Naive thymus-derived CD8-positive, alpha-beta T cell (primary cell): ENCODE data around the gene PIM3. TPM values are rescaled to one million over a fixed set of nuclear protein-coding genes. Genes with fewer than 3 reads are reported as not detected.

Experiments used
- ATAC-seq, 2 donors: fragments of 150-1000 bp; cut with Tn5 transposase in 1 of 2; sonication (Bioruptor Pico), chemical (Tn5 transposase) in 1 of 2; 1 replicate in 1 of 2; 2 replicates in 1 of 2; pipeline ENCODE4 v1.10.0; 2021; ENCODE audit warnings: mild to moderate bottlenecking in 2 of 2, moderate library complexity in 2 of 2
- POLR2A ChIA-PET: fragments of 350-600 bp; sonication (Branson Sonifier 250); formaldehyde crosslinking; loops from one replicate; lab custom pipeline; 2021; ENCODE audit warnings: antibody characterized with exemption; lab: Charles Lee
- DNase-seq, 10 donors: peaks; one replicate each; pipeline versions ENCODE4 v3.0.0 to v3.0.0-alpha.2; 2020 to 2022
- H3K27ac Mint-ChIP-seq, 10 donors: one replicate each; pipeline ENCODE4 v1.8.0; 2020 to 2022; ENCODE audit warnings: mild to moderate bottlenecking in 10 of 10, mixed read lengths in 10 of 10, moderate library complexity in 4 of 10, inconsistent platforms in 1 of 10
- H3K27me3 Mint-ChIP-seq, 5 donors: one replicate each; pipeline ENCODE4 v1.8.0; 2021 to 2022; ENCODE audit warnings: mixed read lengths in 5 of 5
- H3K36me3 Mint-ChIP-seq, 3 donors: one replicate each; pipeline ENCODE4 v1.8.0; 2020 to 2022; ENCODE audit warnings: mixed read lengths in 3 of 3, mild to moderate bottlenecking in 2 of 3, inconsistent platforms in 1 of 3
- H3K4me1 Mint-ChIP-seq, 4 donors: one replicate each; pipeline ENCODE4 v1.8.0; 2021 to 2022; ENCODE audit warnings: mixed read lengths in 4 of 4
- H3K4me3 Mint-ChIP-seq, 10 donors: one replicate each; pipeline ENCODE4 v1.8.0; 2020 to 2022; ENCODE audit warnings: mild to moderate bottlenecking in 10 of 10, mixed read lengths in 10 of 10, moderate library complexity in 6 of 10, inconsistent platforms in 1 of 10
- H3K9me3 Mint-ChIP-seq, 9 donors: one replicate each; pipeline ENCODE4 v1.8.0; 2020 to 2022; ENCODE audit warnings: mixed read lengths in 9 of 9, mild to moderate bottlenecking in 3 of 9, inconsistent platforms in 1 of 9, moderate library complexity in 1 of 9
- polyA plus RNA-seq, 3 donors: library from polyadenylated mRNA; unstranded; fragments of 300-500 nt; fragmentation: Illumina TruSeq; gene quantifications; one replicate each; pipeline ENCODE4 v1.2.3, GENCODE V29; 2021
- total RNA-seq, 8 experiments: library from RNA in 2 of 8; stranded (reverse) in 2 of 8; gene quantifications; one replicate each; pipeline ENCODE4 v1.2.3 and lab custom pipeline; 2021 to 2026

The PIM3 gene
- total RNA-seq (10 to 100 TPM; 42.0 to 44.0 TPM), polyA plus RNA-seq (10 to 100 TPM; 12.4 to 26.0 (median 13.6) TPM), total RNA-seq (lab: John Stamatoyannopoulos, UW) (73.8 to 450 (median 151) reads per million in 6 experiments)

- Mint-ChIP-seq H3K9me3 (no peaks in the 10 kb centered on the region), H3K4me1 (peaks cover 16 to 41% (median 29%) of the 10 kb centered on the region in 4 donors), H3K4me3 (peak within 1 kb of the TSS; percentile 83 to 93 (median 90)), H3K27ac (peak within 1 kb of the TSS; percentile 77 to 98 (median 91)), H3K36me3 (peaks cover 0 to 21% (median 2%) of the 10 kb centered on the region in 3 donors), H3K27me3 (no peaks in the 10 kb centered on the region)
- DNase-seq (peak; percentile 85 to 95 (median 90)), ATAC-seq (peak; percentile 67 to 75)
- POLR2A ChIA-PET: interaction anchor here (0.6 to 6.2 kb wide), 19 partner anchors 8 to 661 kb away, joined by 3 to 74 read pairs (median 5); no protein-coding TSS in a partner anchor
These were observed at the start of gene PIM3 for GRCh38 chr22:49960159-49961004. TSS of gene PIM3 (plus strand) at chr22:49960772. CDS start at chr22:49960948, 176 bp downstream.

- no peaks in the 10 kb centered on the region for H3K9me3 Mint-ChIP-seq
- POLR2A ChIA-PET: interaction anchor here (0.9 kb wide), 1 partner anchor 13 kb away, joined by 3 read pairs; no protein-coding TSS in a partner anchor
- no peak for DNase-seq
- no peaks in the 10 kb centered on the region for H3K27me3 Mint-ChIP-seq
- no peak for ATAC-seq
- peaks cover 11 to 21% (median 16%) of the 10 kb centered on the region in 4 donors for H3K4me1 Mint-ChIP-seq
- peak overlapping the region in 1 of 10 donors; percentile 34 for H3K27ac Mint-ChIP-seq
- H3K4me3 Mint-ChIP-seq: no peak overlapping the region
- H3K36me3 Mint-ChIP-seq: peaks cover 0 to 50% (median 3%) of the 10 kb centered on the region in 3 donors
These were observed 48.5 kb upstream of the PIM3 start for GRCh38 chr22:49911881-49912625.

GRCh38 chr22:49913026-49913425, 47.5 kb upstream of the PIM3 start:
- Mint-ChIP-seq H3K27ac (peak overlapping the region in 1 of 10 donors; percentile 38), H3K4me1 (peaks cover 4 to 21% (median 18%) of the 10 kb centered on the region in 4 donors), H3K9me3 (no peaks in the 10 kb centered on the region), H3K36me3 (peaks cover 0 to 43% (median 0%) of the 10 kb centered on the region in 3 donors), H3K27me3 (no peaks in the 10 kb centered on the region), H3K4me3 (peak overlapping the region in 1 of 10 donors; percentile 45)
- ATAC-seq (no peak), DNase-seq (no peak)
- POLR2A ChIA-PET: no interaction called here

GRCh38 chr22:49913446-49913845, 47.1 kb upstream of the PIM3 start:
- Mint-ChIP-seq H3K36me3 (peaks cover 0 to 39% (median 0%) of the 10 kb centered on the region in 3 donors), H3K27ac (no peak overlapping the region), H3K27me3 (no peaks in the 10 kb centered on the region), H3K9me3 (no peaks in the 10 kb centered on the region), H3K4me3 (no peak overlapping the region), H3K4me1 (peaks cover 4 to 21% (median 18%) of the 10 kb centered on the region in 4 donors)
- ATAC-seq (no peak), DNase-seq (no peak)
- POLR2A ChIA-PET: no interaction called here

GRCh38 chr22:49914256-49914655, 46.3 kb upstream of the PIM3 start:
- H3K9me3 Mint-ChIP-seq: no peaks in the 10 kb centered on the region
- peaks cover 4 to 23% (median 19%) of the 10 kb centered on the region in 4 donors for H3K4me1 Mint-ChIP-seq
- peak overlapping the region in 2 of 10 donors; percentile 10 to 63 for H3K4me3 Mint-ChIP-seq
- POLR2A ChIA-PET: interaction anchor here (0.7 kb wide), 1 partner anchor 131 kb away, joined by 3 read pairs; no protein-coding TSS in a partner anchor
- peaks cover 0 to 30% (median 0%) of the 10 kb centered on the region in 3 donors for H3K36me3 Mint-ChIP-seq
- no peak for ATAC-seq
- peak overlapping the region in 1 of 10 donors; percentile 57 for H3K27ac Mint-ChIP-seq
- no peak for DNase-seq
- no peaks in the 10 kb centered on the region for H3K27me3 Mint-ChIP-seq

GRCh38 chr22:49915610-49916009, 45.0 kb upstream of the PIM3 start:
- POLR2A ChIA-PET: no interaction called here
- peaks cover 0 to 23% (median 0%) of the 10 kb centered on the region in 3 donors for H3K36me3 Mint-ChIP-seq
- no peaks in the 10 kb centered on the region for H3K27me3 Mint-ChIP-seq
- H3K27ac Mint-ChIP-seq: no peak overlapping the region
- H3K9me3 Mint-ChIP-seq: no peaks in the 10 kb centered on the region
- DNase-seq (no peak), ATAC-seq (no peak)
- H3K4me3 Mint-ChIP-seq: peak overlapping the region in 4 of 10 donors; percentile 10 to 66 (median 33)
- H3K4me1 Mint-ChIP-seq: peaks cover 3 to 35% (median 30%) of the 10 kb centered on the region in 4 donors

GRCh38 chr22:49916831-49917230, 43.7 kb upstream of the PIM3 start:
- H3K9me3 Mint-ChIP-seq: no peaks in the 10 kb centered on the region
- H3K27ac Mint-ChIP-seq: peak overlapping the region in 5 of 10 donors; percentile 27 to 95 (median 68)
- ATAC-seq (no peak), DNase-seq (no peak)
- H3K27me3 Mint-ChIP-seq: no peaks in the 10 kb centered on the region
- H3K36me3 Mint-ChIP-seq: peaks cover 0 to 25% (median 0%) of the 10 kb centered on the region in 3 donors
- H3K4me3 Mint-ChIP-seq: peak overlapping the region; percentile 83 to 96 (median 88)
- POLR2A ChIA-PET: interaction anchor here (1.0 to 1.3 kb wide), 3 partner anchors 9 to 65 kb away, joined by 3 to 5 read pairs (median 4); partner anchors contain the start of gene ZBED4
- peaks cover 2 to 38% (median 30%) of the 10 kb centered on the region in 4 donors for H3K4me1 Mint-ChIP-seq

- Mint-ChIP-seq H3K9me3 (no peaks in the 10 kb centered on the region), H3K36me3 (peaks cover 0 to 15% (median 0%) of the 10 kb centered on the region in 3 donors), H3K27ac (peak within 1 kb of the TSS; percentile 57 to 95 (median 92)), H3K4me3 (peak within 1 kb of the TSS; percentile 83 to 96 (median 88)), H3K27me3 (no peaks in the 10 kb centered on the region), H3K4me1 (peaks cover 2 to 40% (median 31%) of the 10 kb centered on the region in 4 donors)
- POLR2A ChIA-PET: interaction anchor here (0.6 to 1.3 kb wide), 10 partner anchors 14 to 150 kb away, joined by 3 to 5 read pairs (median 3); partner anchors contain the start of gene ZBED4
- ATAC-seq (peak; percentile 97 to 98), DNase-seq (peak; percentile 93 to 98 (median 96))
These were observed 42.3 kb upstream of the PIM3 start, which contains the start of the genes ALG12 and CRELD2 for GRCh38 chr22:49917974-49918910. TSS of gene ALG12 (minus strand) at chr22:49918438. CDS start at chr22:49913765, 4,673 bp downstream. TSS of gene CRELD2 (plus strand) at chr22:49918634. CDS start at chr22:49918770, 136 bp downstream.

GRCh38 chr22:49918911-49919881, 41.4 kb upstream of the PIM3 start:
- DNase-seq: no peak
- ATAC-seq: no peak
- peak overlapping the region; percentile 65 to 88 (median 79) for H3K4me3 Mint-ChIP-seq
- peaks cover 0 to 44% (median 33%) of the 10 kb centered on the region in 4 donors for H3K4me1 Mint-ChIP-seq
- POLR2A ChIA-PET: interaction anchor here (1.2 to 1.3 kb wide), 5 partner anchors 13 to 151 kb away, joined by 3 to 5 read pairs (median 3); no protein-coding TSS in a partner anchor
- no peaks in the 10 kb centered on the region for H3K9me3 Mint-ChIP-seq
- peak overlapping the region in 8 of 10 donors; percentile 44 to 87 (median 76) for H3K27ac Mint-ChIP-seq
- H3K27me3 Mint-ChIP-seq: no peaks in the 10 kb centered on the region
- peaks cover 0 to 7% (median 0%) of the 10 kb centered on the region in 3 donors for H3K36me3 Mint-ChIP-seq

- no peak for DNase-seq
These were observed 39.7 kb upstream of the PIM3 start for GRCh38 chr22:49920859-49921258.

More at GRCh38 chr22:49920859-49921258, 39.7 kb upstream of the PIM3 start:
- POLR2A ChIA-PET: interaction anchor here (1.2 kb wide), 1 partner anchor 153 kb away, joined by 3 read pairs; no protein-coding TSS in a partner anchor
- H3K4me3 Mint-ChIP-seq: peak overlapping the region in 6 of 10 donors; percentile 26 to 79 (median 68)
- no peaks in the 10 kb centered on the region for H3K9me3 Mint-ChIP-seq
- H3K36me3 Mint-ChIP-seq: peaks cover 0 to 4% (median 2%) of the 10 kb centered on the region in 3 donors
- peaks cover 7 to 51% (median 42%) of the 10 kb centered on the region in 4 donors for H3K4me1 Mint-ChIP-seq
- no peak for ATAC-seq
- H3K27ac Mint-ChIP-seq: peak overlapping the region in 4 of 10 donors; percentile 14 to 47 (median 28)
- no peaks in the 10 kb centered on the region for H3K27me3 Mint-ChIP-seq
